Common myeloid progenitor, CD34-positive (primary cell): ENCODE measurements around the gene CELF2.

ENCODE experiments used
- CTCF ChIA-PET: fragments of 350-600 bp; sonication (Branson Sonifier 250); formaldehyde crosslinking; loops from one replicate; lab custom pipeline; 2021; ENCODE audit warnings: antibody characterized with exemption; lab: Charles Lee
- POLR2A ChIA-PET: fragments of 350-600 bp; sonication (Branson Sonifier 250); formaldehyde crosslinking; loops from one replicate; lab custom pipeline; 2021; ENCODE audit warnings: antibody characterized with exemption; lab: Charles Lee
- DNase-seq, 3 donors: peaks; one replicate each; pipeline versions ENCODE4 v3.0.0 to v3.0.0-alpha.2; 2013
- H3K27ac ChIP-seq, 2 experiments: 1 replicate in 1 of 2; 2 replicates in 1 of 2; pipeline ENCODE4 v1.7.0; 2013; ENCODE audit warnings: inconsistent platforms in 2 of 2, low read length in 2 of 2, mild to moderate bottlenecking in 2 of 2, low read depth in 1 of 2, moderate library complexity in 1 of 2; ENCODE audit not compliant: severe bottlenecking in 2 of 2, insufficient read depth in 1 of 2, poor library complexity in 1 of 2
- H3K27me3 ChIP-seq, 5 experiments: replicated peaks in 2 of 5; 1 replicate in 3 of 5; 2 replicates in 2 of 5; pipeline versions ENCODE4 v1.6.1 to v1.7.0; 2013; ENCODE audit warnings: low read length in 4 of 5, mild to moderate bottlenecking in 2 of 5, moderate library complexity in 2 of 5, inconsistent platforms in 1 of 5; ENCODE audit not compliant: insufficient read depth in 5 of 5, control insufficient read depth in 4 of 5
- H3K36me3 ChIP-seq, 4 experiments: 1 replicate in 2 of 4; 2 replicates in 2 of 4; pipeline versions ENCODE4 v1.6.1 to v1.7.0; 2013; ENCODE audit warnings: low read length in 3 of 4, control low read depth in 1 of 4, mild to moderate bottlenecking in 1 of 4; ENCODE audit not compliant: control insufficient read depth in 4 of 4, insufficient read depth in 4 of 4
- H3K4me1 ChIP-seq, 4 experiments: 1 replicate in 3 of 4; 2 replicates in 1 of 4; pipeline versions ENCODE4 v1.6.1 to v1.7.1; 2013; ENCODE audit warnings: low read length in 3 of 4, mild to moderate bottlenecking in 3 of 4, control low read depth in 1 of 4, inconsistent platforms in 1 of 4, moderate library complexity in 1 of 4; ENCODE audit not compliant: control insufficient read depth in 4 of 4, insufficient read depth in 4 of 4; ENCODE audit errors: control extremely low read depth in 1 of 4
- H3K4me3 ChIP-seq, 7 experiments: 1 replicate in 4 of 7; 2 replicates in 3 of 7; pipeline versions ENCODE4 v1.5.1 to v1.7.0; 2013; ENCODE audit warnings: mild to moderate bottlenecking in 7 of 7, low read length in 6 of 7, moderate library complexity in 6 of 7, inconsistent platforms in 2 of 7, low read depth in 2 of 7, control low read depth in 1 of 7; ENCODE audit not compliant: insufficient read depth in 4 of 7, control insufficient read depth in 1 of 7; ENCODE audit errors: extremely low read depth in 1 of 7
- H3K9me3 ChIP-seq, 5 experiments: 1 replicate in 4 of 5; 2 replicates in 1 of 5; pipeline versions ENCODE4 v1.6.1 to v1.7.1; 2013; ENCODE audit warnings: low read length in 4 of 5, mild to moderate bottlenecking in 2 of 5, inconsistent platforms in 1 of 5, low read depth in 1 of 5, moderate library complexity in 1 of 5; ENCODE audit not compliant: control insufficient read depth in 4 of 5, insufficient read depth in 2 of 5; ENCODE audit errors: control extremely low read depth in 1 of 5
- WGBS: methylation state at CpG from one replicate; pipeline ENCODE4 v1.1.5; 2013; ENCODE audit not compliant: insufficient coverage; 5-methylcytosine and 5-hydroxymethylcytosine counted together

The CELF2 gene

DNA sequence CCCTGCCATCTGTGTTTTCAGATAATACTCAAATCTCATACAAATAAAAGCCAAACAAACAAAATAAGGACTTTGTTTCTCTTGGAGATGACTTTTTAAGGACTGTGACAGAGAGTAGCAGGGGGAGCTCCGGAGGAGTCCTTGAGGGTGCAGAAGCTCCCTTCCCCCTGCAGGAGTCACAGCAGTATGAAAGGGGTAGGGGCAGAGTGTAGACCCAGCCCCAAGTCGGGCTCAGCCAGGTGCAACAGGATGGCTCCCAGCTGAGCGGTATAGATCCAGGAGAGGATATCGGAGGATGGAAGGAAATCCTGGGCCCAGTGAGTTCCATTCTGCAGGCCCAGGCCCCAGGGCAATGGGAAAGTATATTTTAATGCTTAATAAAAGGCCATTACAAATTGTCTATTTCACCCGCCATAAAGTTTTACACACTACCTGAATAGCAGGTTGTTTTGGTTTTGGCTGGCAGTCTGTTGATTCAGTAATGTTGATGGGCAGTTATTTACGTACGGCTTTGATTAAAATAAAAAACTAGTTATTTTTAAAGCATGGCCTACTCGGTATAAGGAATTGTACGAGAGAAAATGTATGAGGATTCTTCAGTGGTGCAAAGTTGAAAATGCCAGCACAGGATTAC lies 206.0 kb downstream of the CELF2 start:
- POLR2A ChIA-PET: interaction anchor here (0.6 kb wide), 1 partner anchor 13 kb away, joined by 5 read pairs; no protein-coding TSS in a partner anchor
- H3K4me3 ChIP-seq: no peak overlapping the region
- no peak for DNase-seq
- H3K27ac ChIP-seq: peak overlapping the region in 1 of 2 experiments; percentile 32
- H3K27me3 ChIP-seq: no peaks in the 10 kb centered on the region
- no peaks in the 10 kb centered on the region for H3K9me3 ChIP-seq
- H3K36me3 ChIP-seq: peaks cover 13 to 88% (median 61%) of the 10 kb centered on the region in 4 experiments
- WGBS: 95% methylated on average over 6 of the region's 9 CpGs
- CTCF ChIA-PET: interaction anchor here (1.0 kb wide), 1 partner anchor 17 kb away, joined by 5 read pairs; no protein-coding TSS in a partner anchor
- peaks cover 15 to 44% (median 33%) of the 10 kb centered on the region in 4 experiments for H3K4me1 ChIP-seq

DNA sequence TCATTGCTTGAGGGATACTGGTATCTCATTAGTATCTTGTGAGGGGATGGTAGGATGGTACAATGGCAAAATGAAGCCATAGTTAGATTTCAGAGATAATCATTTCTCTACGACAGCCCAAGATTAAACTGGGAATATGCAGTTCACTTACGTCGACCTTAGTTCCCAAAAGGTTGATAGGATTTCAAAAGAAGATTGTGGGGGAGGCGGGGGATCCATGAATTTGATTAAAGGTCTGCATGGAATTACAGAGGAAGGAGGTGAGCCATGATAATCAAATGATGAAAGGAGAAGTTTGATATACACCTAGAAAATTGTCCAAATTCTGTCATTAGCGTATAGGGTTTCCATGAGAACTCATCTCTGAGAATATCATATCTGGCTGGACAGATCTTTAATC lies 206.6 kb downstream of the CELF2 start:
- H3K27ac ChIP-seq: peak overlapping the region; percentile 28
- H3K9me3 ChIP-seq: no peaks in the 10 kb centered on the region
- DNase-seq: no peak
- WGBS: 92% methylated on average over 4 of the region's 5 CpGs
- ChIA-PET POLR2A (no interaction called here), CTCF (no interaction called here)
- H3K27me3 ChIP-seq: no peaks in the 10 kb centered on the region
- H3K4me3 ChIP-seq: no peak overlapping the region
- H3K36me3 ChIP-seq: peaks cover 16 to 88% (median 61%) of the 10 kb centered on the region in 4 experiments
- H3K4me1 ChIP-seq: peaks cover 15 to 48% (median 35%) of the 10 kb centered on the region in 4 experiments

DNA sequence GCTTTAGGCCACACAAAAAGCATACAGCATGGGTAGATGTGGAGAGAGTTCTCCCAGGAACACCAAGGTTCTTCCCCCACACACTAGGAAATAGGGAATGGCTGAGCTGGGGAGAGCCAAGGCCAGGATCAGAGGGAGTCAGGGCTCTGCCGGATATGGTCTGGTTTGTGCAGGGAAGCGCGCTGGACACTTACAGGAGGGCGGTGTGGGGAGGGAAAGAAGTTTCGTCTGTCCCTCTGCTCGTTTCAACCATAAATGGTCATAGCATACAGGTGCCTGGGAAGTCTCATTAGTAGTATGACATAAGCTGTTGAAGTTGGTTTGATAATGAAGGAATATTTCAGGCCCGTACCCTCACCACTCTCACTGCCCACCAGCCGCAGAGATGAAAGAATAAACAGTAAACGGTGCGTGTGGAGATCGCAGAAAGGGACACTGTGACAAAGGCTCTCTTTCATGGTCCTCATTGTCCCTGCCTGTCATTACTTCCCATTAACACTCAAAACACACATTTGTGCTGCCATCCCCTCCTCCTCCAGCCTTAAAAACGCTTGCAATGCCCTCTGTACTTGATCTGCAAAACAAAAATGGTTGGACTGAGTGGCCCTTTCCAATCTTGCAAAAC lies 207.2 kb downstream of the CELF2 start:
- H3K9me3 ChIP-seq: no peaks in the 10 kb centered on the region
- DNase-seq: no peak
- peaks cover 15 to 48% (median 35%) of the 10 kb centered on the region in 4 experiments for H3K4me1 ChIP-seq
- H3K27ac ChIP-seq: peak overlapping the region; percentile 28 to 57
- ChIA-PET POLR2A (no interaction called here), CTCF (no interaction called here)
- H3K36me3 ChIP-seq: peaks cover 16 to 86% (median 58%) of the 10 kb centered on the region in 4 experiments
- no peak overlapping the region for H3K4me3 ChIP-seq
- 89% methylated on average over 11 of the region's 12 CpGs for WGBS
- H3K27me3 ChIP-seq: no peaks in the 10 kb centered on the region

DNA sequence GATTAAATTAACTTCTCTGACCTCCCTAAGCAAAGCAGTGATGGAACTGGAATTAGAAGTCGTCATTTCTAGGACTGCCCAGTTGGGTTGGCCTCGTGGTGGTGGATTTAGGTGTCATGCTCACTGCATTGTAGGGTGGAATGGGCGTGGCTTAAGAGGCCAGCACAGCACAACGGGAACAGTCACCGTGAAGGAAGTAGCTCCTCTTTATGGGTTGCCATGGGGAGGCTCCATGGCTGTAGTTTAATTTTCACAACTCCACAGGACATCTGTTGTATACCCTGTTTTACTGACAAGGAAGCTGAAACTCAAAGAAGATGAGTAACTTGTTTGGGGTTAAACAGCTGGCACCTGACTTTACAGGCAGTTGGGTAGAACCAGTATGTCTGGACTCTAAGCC lies 208.3 kb downstream of the CELF2 start:
- Histone ChIP-seq H3K27me3 (no peaks in the 10 kb centered on the region), H3K4me3 (no peak overlapping the region), H3K9me3 (no peaks in the 10 kb centered on the region), H3K36me3 (peaks cover 20 to 86% (median 59%) of the 10 kb centered on the region in 4 experiments), H3K27ac (peak overlapping the region; percentile 8 to 57), H3K4me1 (peaks cover 15 to 50% (median 35%) of the 10 kb centered on the region in 4 experiments)
- CTCF ChIA-PET: interaction anchor here (1.4 to 1.7 kb wide), 4 partner anchors 9 to 17 kb away, joined by 5 to 8 read pairs (median 6); no protein-coding TSS in a partner anchor
- 39% methylated on average over 5 of the region's 5 CpGs for WGBS
- POLR2A ChIA-PET: interaction anchor here (1.0 kb wide), 2 partner anchors 47 to 63 kb away, joined by 3 read pairs; no protein-coding TSS in a partner anchor
- peak; percentile 59 to 94 (median 93) for DNase-seq

DNA sequence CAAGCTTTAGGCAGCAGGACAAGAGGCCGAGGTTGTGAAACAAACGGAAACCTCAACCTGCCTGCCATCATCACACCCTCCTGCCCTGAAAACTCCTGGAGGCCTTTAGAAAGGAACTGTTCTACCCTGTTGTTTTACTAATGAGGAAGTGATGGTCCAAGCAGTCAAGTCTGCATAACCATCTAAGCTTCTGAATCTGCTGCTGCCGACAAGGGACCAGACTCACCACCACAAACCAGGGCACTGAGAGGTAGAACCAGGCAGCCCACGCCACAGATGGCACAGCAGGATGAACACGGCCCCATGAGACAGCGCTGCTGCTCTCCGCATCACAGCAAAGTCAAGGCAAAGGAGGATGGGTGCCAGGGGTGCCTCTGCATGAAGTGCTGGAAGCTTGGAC lies 209.4 kb downstream of the CELF2 start:
- WGBS: 56% methylated on average over 6 of the region's 7 CpGs
- Histone ChIP-seq H3K27ac (peak overlapping the region; percentile 8 to 23), H3K9me3 (no peaks in the 10 kb centered on the region), H3K4me1 (peaks cover 15 to 50% (median 37%) of the 10 kb centered on the region in 4 experiments), H3K36me3 (peaks cover 20 to 82% (median 60%) of the 10 kb centered on the region in 4 experiments), H3K4me3 (peak overlapping the region in 1 of 7 experiments; percentile 42), H3K27me3 (no peaks in the 10 kb centered on the region)
- CTCF ChIA-PET: interaction anchor here (1.4 to 1.7 kb wide), 3 partner anchors 10 to 16 kb away, joined by 5 to 8 read pairs (median 7); no protein-coding TSS in a partner anchor
- POLR2A ChIA-PET: interaction anchor here (0.9 to 1.0 kb wide), 3 partner anchors 10 to 63 kb away, joined by 3 read pairs; no protein-coding TSS in a partner anchor
- peak in 2 of 3 donors; percentile 75 to 78 for DNase-seq

DNA sequence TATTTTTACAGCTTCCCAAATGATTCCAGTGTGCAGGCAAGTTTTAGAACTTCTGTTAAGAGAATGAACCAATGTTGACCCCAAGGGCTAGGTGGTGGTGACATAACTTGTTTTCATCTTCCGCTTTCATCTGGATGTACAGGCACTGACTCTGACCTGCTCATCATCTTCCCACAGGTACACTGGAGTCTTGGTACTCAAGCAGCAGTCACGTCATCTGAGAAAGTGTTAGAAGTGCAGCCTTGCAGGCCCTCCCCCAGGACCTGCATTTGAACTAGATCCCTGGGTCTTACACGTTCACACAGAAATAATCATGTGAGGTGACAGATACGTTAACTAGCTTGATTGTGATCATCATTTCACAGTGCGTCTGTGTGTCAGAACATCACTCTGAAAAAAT lies 212.2 kb downstream of the CELF2 start:
- Histone ChIP-seq H3K27me3 (no peaks in the 10 kb centered on the region), H3K27ac (no peak overlapping the region), H3K4me3 (no peak overlapping the region), H3K9me3 (no peaks in the 10 kb centered on the region), H3K4me1 (peaks cover 17 to 44% (median 33%) of the 10 kb centered on the region in 4 experiments), H3K36me3 (peaks cover 28 to 80% (median 63%) of the 10 kb centered on the region in 4 experiments)
- no peak for DNase-seq
- ChIA-PET POLR2A (no interaction called here), CTCF (interaction anchor here (1.8 kb wide), 1 partner anchor 117 kb away, joined by 6 read pairs; no protein-coding TSS in a partner anchor)
- WGBS: 86% methylated on average over 4 of the region's 5 CpGs
